Prostate gland (tissue), 2 donors: ENCODE measurements around the gene SORBS2.

ENCODE experiments used
- POLR2AphosphoS5 ChIP-seq: sonication (generic); formaldehyde crosslinking; IDR thresholded peaks from one replicate; pipeline ENCODE4 v1.6.1; 2017; ENCODE audit warnings: antibody characterized with exemption
- TF ChIP-seq, protein P1 (sequence below), 4 experiments: fragments of 200-600 bp in 2 of 4; fragments of 450-650 bp in 2 of 4; sonication (generic) in 2 of 4; IDR thresholded peaks; 1 replicate in 3 of 4; 2 replicates in 1 of 4; pipeline ENCODE4 v1.5.1; 2016 to 2019; ENCODE audit warnings: antibody characterized with exemption in 4 of 4, mild to moderate bottlenecking in 2 of 4, moderate library complexity in 2 of 4

DNA sequence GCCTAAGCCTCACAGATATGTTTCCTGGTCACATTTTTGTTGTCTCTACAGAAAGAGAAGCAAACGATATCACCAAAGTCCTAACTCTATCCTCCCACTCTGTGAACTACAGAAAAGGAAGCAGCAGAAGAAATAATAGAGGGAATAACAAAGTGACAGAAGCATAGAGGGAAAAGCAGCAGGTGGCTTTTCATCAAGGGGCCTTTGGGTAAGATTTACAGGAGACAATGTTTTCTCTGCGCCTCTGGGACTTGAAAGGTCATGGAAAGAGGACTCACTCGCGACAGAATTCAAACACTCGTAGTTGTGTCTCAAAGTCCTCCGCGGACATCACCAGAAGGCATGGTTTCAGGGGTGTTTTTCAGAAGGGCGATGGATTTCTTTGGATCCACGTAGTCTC is 66.1 kb downstream of the SORBS2 start:
- TF ChIP-seq, protein P1, sequence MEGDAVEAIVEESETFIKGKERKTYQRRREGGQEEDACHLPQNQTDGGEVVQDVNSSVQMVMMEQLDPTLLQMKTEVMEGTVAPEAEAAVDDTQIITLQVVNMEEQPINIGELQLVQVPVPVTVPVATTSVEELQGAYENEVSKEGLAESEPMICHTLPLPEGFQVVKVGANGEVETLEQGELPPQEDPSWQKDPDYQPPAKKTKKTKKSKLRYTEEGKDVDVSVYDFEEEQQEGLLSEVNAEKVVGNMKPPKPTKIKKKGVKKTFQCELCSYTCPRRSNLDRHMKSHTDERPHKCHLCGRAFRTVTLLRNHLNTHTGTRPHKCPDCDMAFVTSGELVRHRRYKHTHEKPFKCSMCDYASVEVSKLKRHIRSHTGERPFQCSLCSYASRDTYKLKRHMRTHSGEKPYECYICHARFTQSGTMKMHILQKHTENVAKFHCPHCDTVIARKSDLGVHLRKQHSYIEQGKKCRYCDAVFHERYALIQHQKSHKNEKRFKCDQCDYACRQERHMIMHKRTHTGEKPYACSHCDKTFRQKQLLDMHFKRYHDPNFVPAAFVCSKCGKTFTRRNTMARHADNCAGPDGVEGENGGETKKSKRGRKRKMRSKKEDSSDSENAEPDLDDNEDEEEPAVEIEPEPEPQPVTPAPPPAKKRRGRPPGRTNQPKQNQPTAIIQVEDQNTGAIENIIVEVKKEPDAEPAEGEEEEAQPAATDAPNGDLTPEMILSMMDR (IDR thresholded peaks at IDR 0.05) = no peak
- TF ChIP-seq POLR2AphosphoS5 = no peak
